Measurements from ENCODE around the gene LY9. TPM values are rescaled to one million over a fixed set of nuclear protein-coding genes. Genes with fewer than 3 reads are reported as not detected.

Gene LY9
- total and polyA plus RNA-seq, 9 of the 15 experiments (the other 6 are each of a cell fraction or from before 2014, with no cell fraction given) = not detected

- H3K4me1 ChIP-seq (replicated peaks in 1 of 2; ENCODE audit: control insufficient read depth in 2 of 2, insufficient read depth in 2 of 2, low read length in 2 of 2) = no peaks in the 10 kb centered on the region
- in situ Hi-C loops (cut with MboI) = no loop called here
- H3K9me1 ChIP-seq (ENCODE audit: control insufficient read depth, insufficient read depth, low read length) = no peaks in the 10 kb centered on the region
- H3K27me3 ChIP-seq (ENCODE audit: control insufficient read depth in 2 of 2, insufficient read depth in 2 of 2, low read length in 2 of 2) = peaks cover 4 to 27% of the 10 kb centered on the region in 2 experiments; a peak in 4 of 5 replicates
- TF ChIP-seq NBN (IDR thresholded peaks at IDR 0.05; ENCODE audit: low read depth) (no peak), CBFA2T3 (IDR thresholded peaks at IDR 0.05) (no peak), HIVEP1 (CRISPR knock-in tag; IDR thresholded peaks at IDR 0.05) (no peak), ATF1 (CRISPR knock-in tag; IDR thresholded peaks at IDR 0.05) (no peak), ATF1 (tag; IDR thresholded peaks at IDR 0.05) (no peak), HDGF (IDR thresholded peaks at IDR 0.05) (no peak), ESRRA (IDR thresholded peaks at IDR 0.05; ENCODE audit: borderline replicate concordance, low read depth) (no peak)
- TF ChIP-seq, protein P1, sequence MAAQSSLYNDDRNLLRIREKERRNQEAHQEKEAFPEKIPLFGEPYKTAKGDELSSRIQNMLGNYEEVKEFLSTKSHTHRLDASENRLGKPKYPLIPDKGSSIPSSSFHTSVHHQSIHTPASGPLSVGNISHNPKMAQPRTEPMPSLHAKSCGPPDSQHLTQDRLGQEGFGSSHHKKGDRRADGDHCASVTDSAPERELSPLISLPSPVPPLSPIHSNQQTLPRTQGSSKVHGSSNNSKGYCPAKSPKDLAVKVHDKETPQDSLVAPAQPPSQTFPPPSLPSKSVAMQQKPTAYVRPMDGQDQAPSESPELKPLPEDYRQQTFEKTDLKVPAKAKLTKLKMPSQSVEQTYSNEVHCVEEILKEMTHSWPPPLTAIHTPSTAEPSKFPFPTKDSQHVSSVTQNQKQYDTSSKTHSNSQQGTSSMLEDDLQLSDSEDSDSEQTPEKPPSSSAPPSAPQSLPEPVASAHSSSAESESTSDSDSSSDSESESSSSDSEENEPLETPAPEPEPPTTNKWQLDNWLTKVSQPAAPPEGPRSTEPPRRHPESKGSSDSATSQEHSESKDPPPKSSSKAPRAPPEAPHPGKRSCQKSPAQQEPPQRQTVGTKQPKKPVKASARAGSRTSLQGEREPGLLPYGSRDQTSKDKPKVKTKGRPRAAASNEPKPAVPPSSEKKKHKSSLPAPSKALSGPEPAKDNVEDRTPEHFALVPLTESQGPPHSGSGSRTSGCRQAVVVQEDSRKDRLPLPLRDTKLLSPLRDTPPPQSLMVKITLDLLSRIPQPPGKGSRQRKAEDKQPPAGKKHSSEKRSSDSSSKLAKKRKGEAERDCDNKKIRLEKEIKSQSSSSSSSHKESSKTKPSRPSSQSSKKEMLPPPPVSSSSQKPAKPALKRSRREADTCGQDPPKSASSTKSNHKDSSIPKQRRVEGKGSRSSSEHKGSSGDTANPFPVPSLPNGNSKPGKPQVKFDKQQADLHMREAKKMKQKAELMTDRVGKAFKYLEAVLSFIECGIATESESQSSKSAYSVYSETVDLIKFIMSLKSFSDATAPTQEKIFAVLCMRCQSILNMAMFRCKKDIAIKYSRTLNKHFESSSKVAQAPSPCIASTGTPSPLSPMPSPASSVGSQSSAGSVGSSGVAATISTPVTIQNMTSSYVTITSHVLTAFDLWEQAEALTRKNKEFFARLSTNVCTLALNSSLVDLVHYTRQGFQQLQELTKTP (IDR thresholded peaks at IDR 0.05; ENCODE audit: low read depth in 1 of 2, partially characterized antibody in 2 of 2) = no peak
- FAIRE-seq = no peak
- POLR2A ChIA-PET = interaction anchor here (0.7 to 0.8 kb wide), 2 partner anchors 14 to 29 kb away, joined by 3 to 4 read pairs; no protein-coding TSS in a partner anchor
- H4K20me1 ChIP-seq (replicated peaks; ENCODE audit: control insufficient read depth, insufficient read depth, low read length) = 0 out of 2 replicates have a peak, but pooled peaks cover 2% of the 10 kb centered on the region
- H3K9me3 ChIP-seq (replicated peaks; ENCODE audit: control insufficient read depth, insufficient read depth, low read depth, low read length) = no peaks in the 10 kb centered on the region
- H3K36me3 ChIP-seq (ENCODE audit: control insufficient read depth, insufficient read depth, low read length) = no peaks in the 10 kb centered on the region
- H3K79me2 ChIP-seq (ENCODE audit: control insufficient read depth, insufficient read depth, low read length) = no peaks in the 10 kb centered on the region
- no peak for DNase-seq (ENCODE audit: extremely low read depth in 1 of 4, low spot score in 3 of 4)
- no peak overlapping the region for H2AFZ ChIP-seq (ENCODE audit: low read depth, low read length)
- no TSS peak for BruUV-seq (replicated peaks)
- H3K27ac ChIP-seq (ENCODE audit: extremely low read depth, low read depth, low read length) = no peak overlapping the region
- WGBS (ENCODE audit: insufficient coverage, low coverage, missing lambda C conversion rate) = 0% methylated on average over 4 of the region's 4 CpGs
- intact Hi-C loops (cut with micrococcal nuclease) = no loop called here
- H3K9ac ChIP-seq (ENCODE audit: insufficient read depth in 1 of 2, low read depth in 2 of 2, low read length in 2 of 2) = no peak overlapping the region
- no peak overlapping the region for H3K4me3 ChIP-seq
- H3K4me2 ChIP-seq (ENCODE audit: insufficient read depth, low read length) = no peak overlapping the region
- CTCF ChIA-PET (ENCODE audit: low intra/inter-chr PET ratio) = no interaction called here
- no peak for ATAC-seq
These were observed 67.8 kb downstream of the LY9 start for GRCh38 chr1:160863774-160864131.

Data from K562 (cell line).